HG02588 (cell line): ENCODE measurements around the gene TMC6.
"Not testable (repeated sequence)": the region's sequence is repeated elsewhere in the genome, so short reads cannot be mapped to it uniquely, and the experiment has no call there.

Experiments
- ATAC-seq: cut with Tn5 transposase; IDR thresholded peaks from one replicate; pipeline ENCODE4 v1.9.1; 2021; ENCODE audit warnings: mild to moderate bottlenecking, moderate library complexity; ENCODE audit not compliant: unreplicated experiment

Gene TMC6

DNA sequence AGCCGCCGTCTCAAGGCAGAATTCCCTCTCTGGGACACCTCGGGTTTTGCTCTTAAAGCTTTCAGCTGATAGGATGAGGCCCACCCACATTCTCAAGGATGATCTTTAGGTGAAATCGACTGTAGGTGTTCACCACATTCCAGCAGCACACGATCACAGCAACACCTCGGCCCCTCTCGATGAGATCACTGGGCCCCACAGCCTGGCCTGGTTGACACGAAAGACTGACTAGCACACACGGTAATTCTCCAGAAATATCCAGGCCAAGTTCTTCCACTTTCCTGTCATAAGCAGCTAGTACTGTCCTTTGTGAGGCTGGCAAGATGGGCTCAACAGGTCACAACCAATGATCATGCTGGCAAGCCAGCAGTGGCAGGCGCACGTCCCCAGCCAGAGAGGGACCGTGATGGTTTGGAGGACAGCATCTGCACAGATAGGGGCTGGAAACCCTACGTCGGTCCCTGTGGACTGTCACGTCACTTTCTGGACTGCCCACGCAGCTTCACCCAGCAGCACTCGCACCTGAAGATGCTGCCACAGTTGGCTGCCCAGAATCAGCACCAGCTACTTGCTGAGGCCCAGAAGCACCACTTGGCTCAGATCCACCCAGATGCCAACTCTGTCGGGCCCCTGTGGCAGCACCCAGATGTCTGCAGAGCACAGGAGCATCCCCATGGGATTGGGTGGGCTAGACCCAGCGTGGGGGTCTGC, 17.4 kb downstream of the TMC6 start:
- no peak for ATAC-seq

DNA sequence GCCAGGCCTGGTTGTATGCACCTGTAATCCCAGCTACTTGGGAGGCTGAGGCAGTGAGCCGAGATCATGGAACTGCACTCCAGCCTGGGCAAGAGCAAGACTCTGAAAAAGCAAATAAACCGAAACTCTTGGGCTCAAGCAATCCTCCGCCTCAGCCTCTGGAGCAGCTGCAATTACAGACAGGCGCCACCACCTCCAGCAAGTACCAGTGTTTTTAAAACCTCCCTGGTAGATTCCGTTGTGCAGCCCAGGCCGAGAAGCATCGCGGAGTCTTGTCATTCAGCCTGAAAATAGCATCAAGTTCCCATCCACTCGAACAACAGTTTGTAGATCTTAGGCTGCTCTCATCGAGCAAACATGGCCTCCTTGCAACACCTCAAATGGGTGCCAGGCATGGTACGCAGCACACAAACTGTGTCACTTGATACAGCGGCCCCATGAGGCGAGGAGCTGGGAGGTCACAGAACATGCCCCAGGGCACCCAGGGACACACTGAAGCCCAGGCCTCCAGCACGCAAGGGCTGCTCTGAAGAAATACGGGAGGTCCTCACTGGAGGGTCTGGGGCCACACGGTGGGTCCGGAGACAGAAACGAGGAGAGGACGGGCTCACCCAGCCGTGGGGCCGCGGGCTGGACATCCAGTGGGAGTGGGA, 18.1 kb downstream of the TMC6 start:
- no peak for ATAC-seq

DNA sequence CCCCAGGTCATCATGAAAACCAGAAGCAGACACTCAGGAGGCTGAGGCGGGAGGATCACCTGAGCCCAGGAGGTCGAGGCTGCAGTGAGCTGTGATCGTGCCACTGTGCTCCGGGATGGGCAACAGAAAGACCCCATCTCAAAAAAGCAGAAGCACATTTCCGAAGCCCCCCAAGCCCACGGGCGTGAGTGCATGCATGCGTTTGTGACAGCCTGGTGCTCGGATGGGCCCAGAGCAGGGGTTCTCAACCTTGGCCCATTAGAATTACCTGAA, 19.1 kb downstream of the TMC6 start:
- no peak for ATAC-seq

DNA sequence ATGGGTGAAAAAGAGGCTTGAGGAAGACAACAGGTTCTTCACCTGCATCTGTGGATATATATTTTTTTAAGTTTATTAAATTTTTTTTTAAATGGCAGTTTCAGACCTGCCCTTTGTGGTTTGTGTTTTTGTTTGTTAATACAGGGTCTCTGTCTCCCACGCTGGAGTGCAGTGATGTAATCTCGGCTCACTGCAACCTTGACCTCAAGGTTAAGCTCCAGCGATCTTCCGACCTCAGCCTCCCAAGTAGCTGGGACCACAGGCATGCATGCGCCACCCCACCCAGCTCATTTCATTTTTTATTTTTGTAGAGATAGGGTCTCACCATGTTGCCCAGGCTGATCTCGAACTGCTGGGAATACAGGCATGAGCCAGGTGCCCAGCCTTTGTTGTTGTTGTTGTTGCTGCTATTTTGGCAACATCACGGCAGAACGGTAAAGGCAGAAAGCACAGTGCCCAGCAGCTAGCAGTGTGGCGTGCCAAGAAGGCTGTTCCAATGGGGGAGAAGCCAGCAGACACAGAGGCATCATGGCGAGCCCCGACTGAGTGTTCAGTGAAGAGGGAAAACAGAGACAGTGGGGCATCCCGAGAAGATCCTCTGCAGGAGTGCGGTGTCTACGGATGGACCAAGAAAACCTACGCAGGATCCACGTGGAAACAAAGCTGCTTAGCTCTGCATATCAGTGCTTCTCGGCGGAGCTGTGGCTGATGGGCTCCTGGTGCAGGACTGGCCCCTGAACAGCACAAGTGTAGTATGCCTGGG, 19.6 kb downstream of the TMC6 start:
- ATAC-seq = no peak

DNA sequence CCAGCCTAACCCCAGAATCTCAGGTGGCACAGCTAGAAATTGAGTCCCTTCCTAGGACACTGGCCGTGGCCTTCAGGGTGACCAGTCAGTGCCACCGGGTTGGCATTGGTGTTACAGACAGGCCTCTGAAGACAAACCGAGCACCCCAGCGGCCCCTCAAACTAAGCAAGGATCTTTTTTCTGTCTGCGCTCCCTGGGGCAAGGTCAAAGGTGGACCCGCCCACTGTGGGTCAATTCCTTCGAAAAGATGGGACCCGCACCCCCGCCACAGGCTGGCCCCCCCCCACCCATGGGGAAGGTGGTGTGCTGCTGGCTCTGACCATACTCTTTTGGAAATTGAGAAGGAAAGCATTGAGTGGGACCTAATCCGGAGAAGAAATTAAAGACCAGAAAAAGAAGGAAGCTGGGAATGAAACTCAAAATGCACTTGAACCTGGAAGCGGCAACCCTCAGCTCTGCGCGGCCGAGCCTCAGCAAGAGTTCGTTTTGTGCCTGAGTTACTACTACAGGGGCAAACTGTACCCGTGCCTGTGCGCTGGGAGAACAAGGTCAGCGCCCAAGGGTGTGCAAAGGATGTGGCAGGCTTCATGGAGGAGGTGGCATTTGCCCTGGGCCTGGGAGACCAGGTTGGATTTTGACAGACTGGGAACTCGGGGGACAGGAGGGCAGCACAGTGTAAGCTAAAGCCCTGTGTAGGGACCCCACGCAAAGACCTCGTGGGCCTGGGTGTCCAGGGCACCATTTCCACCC, 20.4 kb downstream of the TMC6 start:
- ATAC-seq = no peak

DNA sequence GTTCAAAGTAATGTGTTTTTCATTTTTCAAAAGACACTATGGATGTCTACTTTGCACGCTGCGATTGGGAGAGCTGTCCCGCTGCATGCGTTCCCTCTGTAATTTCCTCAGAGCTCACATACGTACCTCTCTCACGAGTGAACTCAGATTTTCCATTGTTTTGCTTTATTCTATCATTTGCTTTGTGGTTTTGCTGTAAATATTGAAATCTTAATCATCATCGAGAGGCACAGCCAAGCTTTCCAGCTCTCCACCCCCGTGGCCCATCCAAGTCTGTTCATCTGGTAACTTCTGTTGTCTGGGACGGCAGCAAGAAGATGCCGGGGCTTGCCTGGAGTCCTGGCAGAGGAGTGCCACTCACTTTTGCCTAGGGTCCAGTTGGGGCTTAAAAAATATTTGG, 21.1 kb downstream of the TMC6 start:
- ATAC-seq = no peak

DNA sequence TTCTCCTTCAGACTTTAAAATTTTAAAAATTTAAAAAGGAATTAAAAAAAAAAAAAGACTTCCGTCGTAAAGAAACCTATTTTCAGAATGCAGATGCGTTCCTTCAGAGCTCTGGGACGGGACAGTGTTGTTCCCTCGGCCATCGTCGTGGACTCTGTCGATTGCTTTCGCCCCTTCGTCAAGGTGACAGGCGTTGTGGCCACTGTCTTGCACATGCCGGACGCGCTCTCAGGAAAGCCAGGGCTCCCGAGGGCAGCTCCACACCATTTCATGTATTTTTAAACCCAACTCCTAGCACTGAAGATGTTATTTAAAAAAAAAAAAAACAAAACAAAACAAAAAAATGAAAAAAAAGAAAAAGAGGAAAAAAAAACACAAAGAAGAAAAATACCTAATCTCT, 22.3 kb downstream of the TMC6 start:
- no peak for ATAC-seq

DNA sequence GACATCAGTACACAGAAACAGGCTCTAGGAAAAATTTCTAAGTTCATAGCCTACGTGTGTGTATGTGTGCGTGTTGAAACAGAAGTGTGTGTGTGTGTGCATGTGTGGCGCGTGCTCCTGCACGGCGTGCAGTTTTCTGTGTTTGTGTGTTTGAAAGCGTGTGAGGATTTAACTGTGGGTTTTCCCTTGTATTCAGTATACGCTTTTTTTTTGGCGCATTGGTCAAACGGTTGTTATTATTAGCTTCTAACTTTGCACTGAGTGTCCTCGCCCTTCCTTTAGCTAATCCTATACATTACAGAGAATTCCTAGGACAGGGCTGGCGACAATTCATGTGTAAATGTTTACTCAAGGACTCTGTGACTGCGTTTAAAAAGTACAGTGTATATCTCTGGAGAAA, 23.0 kb downstream of the TMC6 start:
- no peak for ATAC-seq

DNA sequence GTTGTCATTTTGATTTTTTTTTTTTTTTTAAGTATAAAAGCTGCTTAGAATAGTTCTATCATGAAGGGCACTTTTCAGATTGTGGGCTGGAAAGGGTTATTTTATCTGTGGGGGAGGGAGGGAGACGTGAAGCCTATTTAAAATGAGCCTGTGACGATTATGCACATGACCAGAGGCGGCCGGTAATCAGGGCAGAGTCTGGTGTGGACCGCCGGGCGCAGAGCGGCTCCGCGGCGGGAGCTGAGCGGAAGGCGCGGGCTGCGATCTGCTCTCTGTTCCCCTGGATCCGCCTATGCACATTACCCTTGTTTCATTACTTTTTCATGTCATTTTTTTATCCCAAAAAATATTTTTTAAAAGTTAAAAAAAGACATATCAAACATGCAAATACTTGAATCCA, 23.5 kb downstream of the TMC6 start:
- ATAC-seq = no peak

DNA sequence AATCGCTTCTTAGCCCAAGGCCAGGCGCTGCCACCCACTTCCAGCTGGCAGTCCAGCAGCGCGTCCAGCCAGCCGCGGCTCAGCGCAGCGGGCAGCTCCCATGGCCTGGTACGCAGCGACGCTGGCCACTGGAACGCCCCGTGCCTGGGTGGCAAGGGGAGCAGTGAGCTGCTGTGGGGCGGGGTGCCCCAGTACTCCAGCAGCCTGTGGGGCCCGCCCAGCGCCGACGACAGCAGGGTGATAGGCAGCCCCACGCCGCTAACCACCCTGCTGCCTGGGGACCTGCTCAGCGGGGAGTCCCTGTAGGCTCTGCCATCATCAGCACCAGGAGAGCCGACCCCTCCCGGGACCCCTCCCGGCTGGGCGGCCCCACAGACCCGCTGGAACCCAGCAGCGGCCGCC, 24.0 kb downstream of the TMC6 start:
- ATAC-seq = no peak

DNA sequence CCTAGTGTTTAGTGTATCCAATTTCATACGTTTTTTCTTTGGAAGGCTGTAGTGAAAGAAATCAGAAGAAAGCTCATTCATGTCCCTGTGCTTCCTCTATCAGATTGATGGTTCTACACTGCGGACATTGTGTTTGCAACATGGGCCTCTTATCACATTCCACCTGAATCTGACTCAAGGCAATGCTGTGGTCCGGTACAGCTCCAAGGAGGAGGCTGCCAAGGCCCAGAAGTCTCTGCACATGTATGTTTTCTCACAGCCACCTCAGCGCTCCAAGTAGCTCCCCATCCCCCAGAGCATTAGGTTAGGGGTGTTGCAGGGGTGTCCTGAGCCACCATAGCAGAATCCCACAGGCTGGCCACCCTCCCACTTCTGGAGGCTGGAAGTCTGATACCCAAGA, 25.2 kb downstream of the TMC6 start:
- no peak for ATAC-seq

DNA sequence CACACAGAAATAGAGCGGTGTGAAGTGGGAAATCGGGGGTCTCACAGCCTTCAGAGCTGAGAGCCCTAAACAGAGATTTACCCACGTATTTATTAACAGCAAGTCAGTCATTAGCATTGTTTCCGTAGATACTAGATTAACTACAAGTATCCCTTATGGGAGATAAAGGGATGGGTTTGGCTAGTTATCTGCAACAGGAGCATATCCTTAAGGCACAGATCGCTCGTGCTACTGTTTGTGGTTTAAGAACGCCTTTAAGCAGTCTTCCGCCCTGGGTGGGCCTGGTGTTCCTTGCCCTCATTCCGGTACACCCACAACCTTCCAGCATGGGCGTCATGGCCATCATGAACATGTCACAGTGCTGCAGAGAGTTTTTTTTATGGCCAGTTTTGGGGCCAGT, 27.0 kb downstream of the TMC6 start:
- ATAC-seq = no peak

DNA sequence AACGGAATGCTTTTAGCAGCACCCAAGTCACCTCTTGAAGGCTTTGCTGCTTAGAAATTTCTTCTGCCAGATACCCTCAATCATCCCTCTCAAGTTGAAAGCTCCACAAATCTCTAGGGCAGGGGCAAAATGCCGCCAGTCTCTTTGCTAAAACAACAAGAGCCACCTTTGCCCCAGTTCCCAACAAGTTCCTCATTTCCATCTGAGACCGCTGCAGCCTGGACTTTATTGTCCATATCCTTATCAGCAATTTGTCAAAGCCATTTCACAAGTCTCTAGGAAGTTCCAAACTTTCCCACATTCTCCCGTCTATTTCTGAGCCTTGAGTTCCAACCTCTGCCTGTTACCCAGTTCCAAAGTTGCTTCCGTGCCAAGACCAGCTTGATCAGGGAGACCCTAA, 27.4 kb downstream of the TMC6 start:
- no peak for ATAC-seq

DNA sequence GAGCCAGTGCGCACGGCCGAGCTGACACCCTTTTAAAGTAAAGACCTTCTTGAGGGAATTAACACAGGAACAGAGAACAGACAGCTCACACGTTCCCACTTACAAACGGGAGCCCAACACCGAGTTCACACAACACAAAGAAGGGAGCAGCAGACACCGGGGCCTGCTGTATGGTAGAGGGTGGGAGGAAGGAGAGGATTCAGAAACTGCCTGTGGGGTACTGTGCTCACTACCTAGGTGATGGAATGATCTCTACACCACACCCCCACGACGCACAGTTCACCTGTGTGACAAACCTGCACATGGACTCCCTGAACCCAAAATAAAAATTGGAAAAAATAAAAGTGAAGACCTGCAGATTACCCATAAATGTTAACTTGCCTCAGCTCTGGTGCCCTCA, 32.5 kb downstream of the TMC6 start:
- ATAC-seq = no peak

DNA sequence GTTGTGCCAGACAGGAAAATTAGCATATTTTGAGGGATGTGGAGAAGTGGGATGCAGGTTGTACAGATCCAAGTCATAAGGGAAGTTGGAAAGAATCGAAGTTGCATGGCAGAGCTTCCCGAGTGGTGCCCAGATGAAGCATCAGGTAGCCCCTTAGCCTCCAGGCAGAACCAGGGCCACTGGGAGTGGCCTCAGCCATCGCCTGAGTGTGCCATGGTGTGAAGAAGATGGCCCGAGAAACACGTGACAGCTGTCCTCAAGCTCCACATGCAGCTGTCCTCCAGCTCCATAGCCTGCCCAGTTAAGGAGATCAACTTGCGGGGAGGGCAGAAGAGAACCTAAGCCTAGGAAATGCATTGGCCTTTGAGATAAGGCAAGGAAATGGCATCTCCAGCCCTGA, 33.5 kb downstream of the TMC6 start:
- no peak for ATAC-seq

DNA sequence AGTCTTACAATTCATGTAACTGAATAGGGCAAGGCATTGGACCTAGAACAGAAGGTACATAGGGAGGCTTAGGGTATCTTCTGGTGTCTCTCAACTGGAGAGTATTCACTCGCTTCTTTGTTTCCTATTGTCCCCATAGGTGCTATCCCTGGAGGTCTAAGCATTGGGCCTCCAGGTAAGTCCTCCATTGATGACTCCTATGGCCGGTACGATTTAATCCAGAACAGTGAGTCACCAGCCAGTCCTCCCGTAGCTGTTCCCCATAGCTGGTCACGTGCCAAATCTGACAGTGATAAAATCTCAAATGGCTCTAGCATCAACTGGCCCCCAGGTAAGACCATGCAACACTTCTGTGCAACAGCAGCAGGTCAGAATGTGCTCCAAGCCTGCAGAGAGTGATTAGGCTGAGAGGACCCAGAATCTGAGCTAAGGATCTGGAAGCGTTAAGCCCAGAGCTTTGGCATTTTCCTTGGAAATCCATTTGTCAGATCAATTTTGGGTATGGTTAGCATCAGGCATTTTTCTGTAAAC, 35.7 kb downstream of the TMC6 start:
- ATAC-seq = no peak

DNA sequence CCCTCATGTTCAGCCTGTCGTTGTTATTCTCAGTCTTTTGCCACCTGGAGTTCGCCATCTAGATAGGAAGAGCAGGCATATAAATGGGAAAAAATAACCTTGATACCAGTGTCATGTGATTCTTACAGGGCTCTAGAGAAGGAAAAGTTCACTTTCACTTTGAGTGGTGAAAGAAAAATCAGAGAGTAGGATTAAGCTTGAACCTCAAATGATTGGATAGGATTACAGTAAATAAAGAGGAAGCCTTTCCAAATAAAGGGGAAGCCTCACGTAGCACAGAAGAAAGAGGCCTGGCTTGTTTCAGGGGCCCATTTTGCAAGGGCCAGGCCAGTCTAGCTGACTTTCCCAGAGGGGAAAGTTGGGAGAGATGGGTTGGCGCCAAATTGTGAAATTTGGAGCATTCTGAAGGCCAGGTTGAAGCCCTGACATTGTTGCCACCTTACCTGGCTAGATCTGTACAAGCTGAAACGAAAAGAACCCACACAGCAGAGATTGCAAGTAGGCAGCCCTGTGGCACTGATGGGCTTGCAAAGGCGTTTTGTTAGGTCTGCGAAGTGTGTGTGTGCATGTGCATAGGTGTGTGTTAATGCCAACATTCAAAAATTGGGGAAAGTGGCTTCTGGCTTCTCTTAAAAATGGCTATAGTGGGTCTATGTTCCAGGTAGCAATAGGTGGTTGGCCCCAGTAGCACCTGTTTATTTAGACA, 38.8 kb downstream of the TMC6 start:
- ATAC-seq = no peak

DNA sequence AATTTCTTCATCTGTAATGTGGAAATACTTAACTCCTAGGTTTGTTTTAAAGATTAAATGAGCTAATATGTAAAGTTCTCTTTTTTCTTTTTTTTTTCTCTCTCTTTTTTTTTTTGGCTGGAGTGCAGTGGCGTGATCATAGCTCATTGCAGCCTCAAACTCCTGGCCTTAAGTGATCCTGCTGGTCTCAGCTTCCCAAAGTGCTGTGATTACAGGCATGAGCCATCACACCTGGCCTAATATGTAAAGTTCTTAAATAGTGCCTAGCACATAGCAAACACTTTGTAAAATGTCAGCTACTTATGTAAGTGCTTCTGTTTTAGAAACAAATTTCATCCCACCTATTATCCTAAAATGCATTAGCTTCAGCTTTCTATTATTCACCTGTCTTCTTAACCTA, 40.0 kb downstream of the TMC6 start:
- ATAC-seq = no peak

DNA sequence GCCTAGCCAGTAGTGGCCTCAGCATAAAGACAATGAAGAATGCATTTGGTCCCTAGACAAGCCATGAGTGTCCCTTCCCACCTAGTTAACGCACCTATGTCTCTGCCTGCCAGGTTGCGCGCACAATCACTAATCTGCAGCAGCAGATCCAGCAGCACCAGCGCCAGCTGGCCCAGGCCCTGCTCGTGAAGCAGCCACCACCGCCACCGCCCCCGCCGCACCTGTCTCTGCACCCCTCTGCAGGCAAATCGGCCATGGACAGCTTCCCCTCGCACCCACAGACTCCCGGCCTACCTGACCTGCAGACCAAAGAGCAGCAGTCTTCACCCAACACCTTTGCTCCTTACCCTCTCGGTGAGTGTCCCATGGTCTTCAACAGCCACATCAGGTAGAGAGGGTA, 41.8 kb downstream of the TMC6 start:
- ATAC-seq = no peak

DNA sequence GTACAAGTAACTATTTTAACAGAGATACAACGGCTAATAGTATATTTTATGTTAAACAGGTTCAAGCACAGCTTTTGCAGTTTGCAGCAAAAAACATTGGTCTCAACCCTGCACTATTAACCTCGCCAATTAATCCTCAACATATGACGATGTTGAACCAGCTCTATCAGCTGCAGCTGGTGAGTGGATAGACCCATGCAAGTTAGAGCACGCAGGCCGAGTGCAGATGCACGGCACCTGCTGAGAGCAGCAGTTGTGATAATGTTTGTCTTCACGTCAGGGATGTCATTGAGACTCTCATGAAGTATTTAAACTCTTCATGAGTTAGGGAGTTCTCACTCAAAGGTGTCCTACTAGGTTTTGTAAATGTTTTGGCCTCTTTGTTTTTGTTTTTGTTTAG, 45.6 kb downstream of the TMC6 start:
- no peak for ATAC-seq

DNA sequence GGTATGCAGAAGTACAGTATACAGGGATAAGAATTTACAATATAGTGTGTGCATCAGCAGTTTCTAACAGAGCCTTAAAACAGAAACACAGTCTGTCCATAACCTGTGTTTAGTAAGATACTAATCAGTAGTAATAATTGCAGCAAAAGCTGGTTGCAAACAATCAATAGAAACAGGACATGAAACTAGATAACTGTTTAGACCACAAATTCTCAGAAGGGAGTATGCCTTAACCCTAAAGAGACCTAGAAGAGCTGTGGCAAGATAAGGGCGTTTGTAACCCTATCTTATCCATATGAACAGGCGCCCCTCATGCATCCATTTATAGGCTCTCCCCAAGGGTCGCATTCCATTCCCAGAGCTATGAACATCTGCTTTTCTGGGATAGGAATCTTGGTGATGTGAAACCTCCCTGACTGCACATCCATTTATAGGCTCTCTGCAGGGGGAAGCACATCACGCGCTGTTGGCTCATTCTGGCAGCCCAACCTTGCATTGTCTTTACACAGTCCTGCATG, 46.1 kb downstream of the TMC6 start:
- not testable (repeated sequence) for ATAC-seq
